Peyer's patch (tissue), 4 donors: ENCODE results near the gene ZNF491.
"Not testable (repeated sequence)": the region's sequence is repeated elsewhere in the genome, so short reads cannot be mapped to it uniquely, and the experiment has no call there.

Experiments used
- CTCF ChIP-seq, 6 experiments: fragments of 450-650 bp in 4 of 6; fragments of 200-600 bp in 2 of 6; sonication (generic) in 1 of 6; IDR thresholded peaks; one replicate each; pipeline ENCODE4 v1.5.1; 2017 to 2019; ENCODE audit warnings: antibody characterized with exemption in 6 of 6, mild to moderate bottlenecking in 3 of 6, moderate library complexity in 1 of 6
- POLR2A ChIP-seq, 2 donors: fragments of 450-650 bp; IDR thresholded peaks; one replicate each; pipeline ENCODE4 v1.5.1; 2017; ENCODE audit warnings: antibody characterized with exemption in 2 of 2, mild to moderate bottlenecking in 2 of 2, moderate library complexity in 2 of 2

- not testable (repeated sequence) for TF ChIP-seq CTCF, POLR2A (IDR thresholded peaks at IDR 0.05)
Measured at GRCh38 chr19:11776669-11777068, 21.7 kb upstream of the ZNF491 start.
